Testis (tissue), 3 donors: Measurements from ENCODE around the gene CYGB. TPM values are rescaled to one million over a fixed set of nuclear protein-coding genes. Genes with fewer than 3 reads are reported as not detected.
"Not testable (repeated sequence)": the region's sequence is repeated elsewhere in the genome, so short reads cannot be mapped to it uniquely, and the experiment has no call there.

Experiments used
- DNase-seq: peaks from one replicate; pipeline ENCODE4 v3.0.0-alpha.2; 2019
- H3K27ac ChIP-seq, 2 donors: fragments of 200-600 bp; sonication (generic); one replicate each; pipeline ENCODE4 v1.5.1; 2019
- H3K27me3 ChIP-seq: fragments of 200-600 bp; sonication (generic); one replicate; pipeline ENCODE4 v1.5.1; 2019
- H3K36me3 ChIP-seq: fragments of 200-600 bp; sonication (generic); one replicate; pipeline ENCODE4 v1.5.1; 2017; ENCODE audit warnings: low read depth; ENCODE audit errors: missing control alignments
- H3K4me1 ChIP-seq: fragments of 200-600 bp; sonication (generic); one replicate; pipeline ENCODE4 v1.5.1; 2019
- H3K4me3 ChIP-seq, 2 donors: fragments of 200-600 bp; sonication (generic); one replicate each; pipeline ENCODE4 v1.5.1; 2017 to 2019
- H3K9me3 ChIP-seq: fragments of 200-600 bp; sonication (generic); one replicate; pipeline ENCODE4 v1.5.1; 2017
- CTCF ChIP-seq, 3 experiments: fragments of 450-650 bp in 2 of 3; fragments of 200-600 bp in 1 of 3; sonication (generic) in 1 of 3; IDR thresholded peaks; one replicate each; pipeline ENCODE4 v1.5.1; 2016 to 2019; ENCODE audit warnings: antibody characterized with exemption in 3 of 3, mild to moderate bottlenecking in 2 of 3, moderate library complexity in 1 of 3
- POLR2A ChIP-seq: fragments of 450-650 bp; IDR thresholded peaks from one replicate; pipeline ENCODE4 v1.6.1; 2017; ENCODE audit warnings: antibody characterized with exemption, mild to moderate bottlenecking, moderate library complexity
- WGBS, 2 donors: methylation state at CpG; one replicate each; pipeline ENCODE4 v1.1.5; 2018; 5-methylcytosine and 5-hydroxymethylcytosine counted together
- intact Hi-C: fragments of 100-400 bp; cut with DNase I; formaldehyde crosslinking; loops from one replicate; pipeline ENCODE4 v1.15.1; 2023; ENCODE audit warnings: low total_unique reads
- polyA plus RNA-seq: library from polyadenylated mRNA; stranded (reverse); fragments of 350-450 nt; fragmentation: Illumina TruSeq; extraction: RNeasy Lipid Tissue Mini Kit (QIAGEN cat#74804); gene quantifications from one replicate; pipeline ENCODE4 v1.2.3, GENCODE V29; 2014; ENCODE audit warnings: low read depth, low replicate concordance; ENCODE audit not compliant: insufficient read depth
- total RNA-seq, 2 donors: library from RNA; depleted of rRNA; stranded (reverse); fragments of >200 nt; gene quantifications; one replicate each; pipeline ENCODE4 v1.2.3, GENCODE V29; 2016

The CYGB gene
- total and polyA plus RNA-seq, 3 donors from 2014 or later: 3.4 to 9.9 (median 7.2) TPM

GRCh38 chr17:76524598-76525512 lies 12.7 kb downstream of the CYGB start:
- H3K36me3 ChIP-seq: no peaks in the 10 kb centered on the region
- intact Hi-C loops: loop anchor here (10.0 kb wide), 1 partner anchor 180 kb away; no protein-coding TSS in a partner anchor
- peaks cover 46% of the 10 kb centered on the region for H3K4me1 ChIP-seq
- WGBS, 2 donors: 42 to 50% methylated on average over 18 to 25 of the region's 25 CpGs
- H3K9me3 ChIP-seq: no peaks in the 10 kb centered on the region
- H3K27me3 ChIP-seq: no peaks in the 10 kb centered on the region
- TF ChIP-seq POLR2A (no peak), CTCF (IDR thresholded peaks at IDR 0.05) (no peak)
- peak; percentile 86 for DNase-seq
- H3K4me3 ChIP-seq: no peak overlapping the region
- H3K27ac ChIP-seq: peak overlapping the region; percentile 58 to 61

- Histone ChIP-seq H3K4me3 (peak overlapping the region in 1 of 2 donors; percentile 12), H3K27me3 (no peaks in the 10 kb centered on the region), H3K27ac (no peak overlapping the region), H3K36me3 (no peaks in the 10 kb centered on the region), H3K9me3 (no peaks in the 10 kb centered on the region), H3K4me1 (peaks cover 37% of the 10 kb centered on the region)
- DNase-seq: peak; percentile 77
- WGBS, 2 donors: 19 to 54% methylated on average over 15 to 35 of the region's 35 CpGs
- TF ChIP-seq CTCF (IDR thresholded peaks at IDR 0.05) (peak; percentile 98 to 100 (median 99)), POLR2A (no peak)
- intact Hi-C loops: loop anchor here (10.0 kb wide), 1 partner anchor 181 kb away; no protein-coding TSS in a partner anchor
Observed at GRCh38 chr17:76523084-76524037, 14.1 kb downstream of the CYGB start.

GRCh38 chr17:76521683-76522082 lies 15.8 kb downstream of the CYGB start:
- H3K36me3 ChIP-seq, DNase-seq, H3K9me3 ChIP-seq, H3K4me3 ChIP-seq, H3K27me3 ChIP-seq, H3K27ac ChIP-seq: not testable (repeated sequence)
- H3K4me1 ChIP-seq: peaks cover 23% of the 10 kb centered on the region
- intact Hi-C loops: loop anchor here (10.0 kb wide), 1 partner anchor 183 kb away; no protein-coding TSS in a partner anchor
- 90 to 96% methylated on average over 10 of the region's 10 CpGs for WGBS, 2 donors

GRCh38 chr17:76521262-76521661 lies 16.2 kb downstream of the CYGB start:
- no peak overlapping the region for H3K4me3 ChIP-seq
- no peaks in the 10 kb centered on the region for H3K27me3 ChIP-seq
- H3K36me3 ChIP-seq: no peaks in the 10 kb centered on the region
- TF ChIP-seq POLR2A (no peak), CTCF (IDR thresholded peaks at IDR 0.05) (no peak)
- WGBS, 2 donors: 89 to 94% methylated on average over 7 of the region's 7 CpGs
- no peak overlapping the region for H3K27ac ChIP-seq
- H3K4me1 ChIP-seq: peaks cover 23% of the 10 kb centered on the region
- intact Hi-C loops: loop anchor here (10.0 kb wide), 1 partner anchor 184 kb away; no protein-coding TSS in a partner anchor
- no peaks in the 10 kb centered on the region for H3K9me3 ChIP-seq
- DNase-seq: no peak
